H1 (cell line): ENCODE measurements around the gene IFITM10. TPM values are rescaled to one million over a fixed set of nuclear protein-coding genes. Genes with fewer than 3 reads are reported as not detected.

Source experiments
- BACH1 ChIP-seq: IDR thresholded peaks from 2 replicates; pipeline ENCODE4 v1.6.1; 2012; ENCODE audit warnings: low read length, improper control_type of control experiment
- polyA plus RNA-seq, 7 experiments: library from polyadenylated mRNA; depleted of rRNA in 3 of 7; stranded (reverse) in 5 of 7; unstranded in 2 of 7; fragments of >200 nt in 5 of 7; fragments of 200-250 nt in 2 of 7; gene quantifications; 1 replicate in 5 of 7; 2 replicates in 1 of 7; 4 replicates in 1 of 7; pipeline versions ENCODE4 v1.2.1 to v1.2.3, GENCODE V29; 2011 to 2013; ENCODE audit warnings: missing spikeins in 2 of 7, mixed read lengths in 2 of 7
- total RNA-seq: library from RNA; stranded (reverse); fragmentation: NEBNext Ultra II Directional; extraction: Animal tissue kit (Norgen Biotek cat#: 25700); gene quantifications from 2 replicates; pipeline ENCODE4 v1.2.1, GENCODE V29; 2021

The IFITM10 gene
- total and polyA plus RNA-seq, 2 of the 8 experiments (the other 6 are each of a cell fraction or from before 2014, with no cell fraction given): 0.08 to 0.22 TPM

- TF ChIP-seq BACH1: no peak
Measured at GRCh38 chr11:1730059-1730629, 20.3 kb downstream of the IFITM10 start (continued).
